Pancreas (tissue), 10 donors: ENCODE results near the gene RHEBL1. TPM values are rescaled to one million over a fixed set of nuclear protein-coding genes. Genes with fewer than 3 reads are reported as not detected.

Experiments
- ATAC-seq, 4 donors: fragments of 200-7000 bp; cut with Tn5 transposase; one replicate each; pipeline versions ENCODE4 v1.8.0 to v1.9.1; 2020; ENCODE audit warnings: mild to moderate bottlenecking in 4 of 4, moderate library complexity in 4 of 4
- DNase-seq, 6 donors: peaks; one replicate each; pipeline ENCODE4 v3.0.0-alpha.2; 2020
- FAIRE-seq: peaks from 2 replicates; lab custom pipeline; 2012; peaks lifted over from hg19 to GRCh38; lab: Jason Lieb, UNC
- H3K27ac ChIP-seq, 4 donors: fragments of 200-600 bp; sonication (generic); 1 replicate in 3 of 4; 2 replicates in 1 of 4; pipeline versions ENCODE4 v1.5.0 to v1.8.0; 2020
- H3K27me3 ChIP-seq, 4 donors: fragments of 200-600 bp; one replicate each; pipeline ENCODE4 v1.8.0; 2021
- H3K36me3 ChIP-seq, 3 donors: fragments of 200-600 bp; sonication (generic) in 1 of 3; one replicate each; pipeline versions ENCODE4 v1.5.0 to v1.8.0; 2020 to 2021
- H3K4me1 ChIP-seq, 3 donors: fragments of 200-600 bp; one replicate each; pipeline ENCODE4 v1.8.0; 2021
- H3K4me3 ChIP-seq, 4 donors: fragments of 200-600 bp; sonication (generic) in 2 of 4; one replicate each; pipeline versions ENCODE4 v1.5.0 to v1.8.0; 2020 to 2021
- H3K9me3 ChIP-seq, 4 donors: fragments of 200-600 bp; one replicate each; pipeline ENCODE4 v1.8.0; 2021
- CTCF ChIP-seq, 4 donors: fragments of 200-600 bp; sonication (generic) in 3 of 4; IDR thresholded peaks; one replicate each; pipeline versions ENCODE4 v1.5.0 to v1.8.0; 2021; ENCODE audit warnings: antibody characterized with exemption in 4 of 4
- WGBS, 2 donors: extraction: QIAGEN DNeasy Blood & Tissue Kit; methylation state at CpG; one replicate each; pipeline ENCODE4 v1.1.7; 2013; 5-methylcytosine and 5-hydroxymethylcytosine counted together
- intact Hi-C, 3 donors: fragments of 100-400 bp; cut with DNase I; formaldehyde crosslinking; loops; one replicate each; pipeline versions ENCODE4 v1.11.1 to v1.14.2; 2022
- polyA plus RNA-seq, 2 donors: library from polyadenylated mRNA; stranded (reverse); fragments of 200-250 nt; gene quantifications; one replicate each; pipeline ENCODE4 v1.2.3, GENCODE V29; 2013
- total RNA-seq, 6 donors: library from RNA; stranded (reverse); fragmentation: NEBNext Ultra II Directional in 4 of 6; extraction: Animal tissue kit (Norgen Biotek cat#: 25700) in 4 of 6; gene quantifications; one replicate each; pipeline versions ENCODE4 v1.2.1 to v1.2.4, GENCODE V29; 2021 to 2023
- donor health status: healthy with polysubstance abuse.
- donor health status: DM: no; HTN: no; CAD: no; lungs with moderate emphysema.
- donor health status: DM: no; HTN: no; CAD: no.
- donor health status: control.
- donor health status: control.
- donor health status: Bipolar disorder and iron deficiency.
- donor health status: DM: yes; HTN: yes; CAD: no.
- donor health status: DM: no; HTN: no; CAD: no.
- donor health status: DM: no; HTN: no; CAD: no.
- donor health status: DM: yes; HTN: yes; CAD: no.

RHEBL1 gene
- total and polyA plus RNA-seq, 8 donors = 0.14 to 0.63 (median 0.25) TPM; not detected in 3

GRCh38 chr12:49021292-49021915, 48.4 kb downstream of the RHEBL1 start:
- FAIRE-seq = no peak
- Histone ChIP-seq H3K27me3 (no peaks in the 10 kb centered on the region), H3K36me3 (peaks cover 0 to 50% (median 15%) of the 10 kb centered on the region in 3 donors), H3K9me3 (no peaks in the 10 kb centered on the region), H3K4me3 (no peak overlapping the region), H3K27ac (no peak overlapping the region), H3K4me1 (peaks cover 0 to 13% (median 4%) of the 10 kb centered on the region in 3 donors)
- whole genome bisulfite sequencing, 2 donors = 79 to 86% methylated on average over 8 to 11 of the region's 11 CpGs
- no peak for TF ChIP-seq CTCF (IDR thresholded peaks at IDR 0.05)
- ATAC-seq = no peak
- no peak for DNase-seq
- intact Hi-C loops = no loop called here

GRCh38 chr12:49020441-49020840, 49.3 kb downstream of the RHEBL1 start:
- intact Hi-C loops = no loop called here
- H3K9me3 ChIP-seq = no peaks in the 10 kb centered on the region
- ATAC-seq (no peak), FAIRE-seq (no peak), DNase-seq (no peak)
- no peak overlapping the region for H3K4me3 ChIP-seq
- 79 to 90% methylated on average over 6 of the region's 6 CpGs for WGBS, 2 donors
- no peaks in the 10 kb centered on the region for H3K27me3 ChIP-seq
- H3K36me3 ChIP-seq = peaks cover 0 to 40% (median 9%) of the 10 kb centered on the region in 3 donors
- TF ChIP-seq CTCF (IDR thresholded peaks at IDR 0.05) = no peak
- peaks cover 0 to 13% (median 4%) of the 10 kb centered on the region in 3 donors for H3K4me1 ChIP-seq
- no peak overlapping the region for H3K27ac ChIP-seq

- H3K4me1 ChIP-seq = peaks cover 0 to 13% (median 4%) of the 10 kb centered on the region in 3 donors
- H3K27ac ChIP-seq = peak overlapping the region; percentile 78 to 95 (median 88)
- H3K36me3 ChIP-seq = peaks cover 0 to 33% (median 5%) of the 10 kb centered on the region in 3 donors
- WGBS, 2 donors = 72 to 78% methylated on average over 10 of the region's 10 CpGs
- TF ChIP-seq CTCF (IDR thresholded peaks at IDR 0.05) = no peak
- peak in 1 of 6 donors; percentile 27 for DNase-seq
- peak in 2 of 4 donors; percentile 6 to 7 for ATAC-seq
- FAIRE-seq = no peak
- no peak overlapping the region for H3K4me3 ChIP-seq
- H3K9me3 ChIP-seq = no peaks in the 10 kb centered on the region
- intact Hi-C loops = no loop called here
- no peaks in the 10 kb centered on the region for H3K27me3 ChIP-seq
Observed at GRCh38 chr12:49019443-49020324, 50.1 kb downstream of the RHEBL1 start.

GRCh38 chr12:49019120-49019430, 50.7 kb downstream of the RHEBL1 start:
- Histone ChIP-seq H3K27me3 (no peaks in the 10 kb centered on the region), H3K36me3 (peaks cover 0 to 26% (median 0%) of the 10 kb centered on the region in 3 donors), H3K4me1 (peaks cover 0 to 13% (median 4%) of the 10 kb centered on the region in 3 donors), H3K27ac (peak overlapping the region; percentile 78 to 95 (median 88)), H3K9me3 (no peaks in the 10 kb centered on the region), H3K4me3 (peak overlapping the region; percentile 39 to 81 (median 62))
- DNase-seq = no peak
- no peak for FAIRE-seq
- WGBS, 2 donors = 3 to 5% methylated on average over 8 of the region's 8 CpGs
- peak; percentile 17 to 27 (median 24) for ATAC-seq
- intact Hi-C loops = no loop called here
- TF ChIP-seq CTCF (IDR thresholded peaks at IDR 0.05) = no peak
